Adrenal gland (tissue), 12 donors: ENCODE data around the gene RTL10. TPM values are rescaled to one million over a fixed set of nuclear protein-coding genes. Genes with fewer than 3 reads are reported as not detected.

Experiments
- DNase-seq, 7 donors: peaks; one replicate each; pipeline ENCODE4 v3.0.0-alpha.2; 2019 to 2020
- H3K27ac ChIP-seq, 5 donors: fragments of 200-600 bp; sonication (generic) in 4 of 5; 1 replicate in 3 of 5; 2 replicates in 2 of 5; pipeline versions ENCODE4 v1.5.1 to v1.8.0; 2016 to 2020; ENCODE audit warnings: mild to moderate bottlenecking in 1 of 5
- H3K27me3 ChIP-seq: fragments of 200-600 bp; 2 replicates; pipeline ENCODE4 v1.8.0; 2021
- H3K36me3 ChIP-seq, 2 donors: fragments of 200-600 bp; replicated peaks in 1 of 2; 1 replicate in 1 of 2; 2 replicates in 1 of 2; pipeline versions ENCODE4 v1.5.1 to v1.8.0; 2018 to 2022
- H3K4me1 ChIP-seq, 2 donors: fragments of 200-600 bp; replicated peaks in 1 of 2; 1 replicate in 1 of 2; 2 replicates in 1 of 2; pipeline versions ENCODE4 v1.5.1 to v1.8.0; 2018 to 2021
- H3K4me3 ChIP-seq, 4 donors: fragments of 200-600 bp; sonication (generic) in 3 of 4; one replicate each; pipeline ENCODE4 v1.5.1; 2016 to 2018
- H3K9me3 ChIP-seq, 3 donors: fragments of 200-600 bp; sonication (generic) in 1 of 3; replicated peaks in 1 of 3; 1 replicate in 2 of 3; 2 replicates in 1 of 3; pipeline versions ENCODE4 v1.5.1 to v1.8.0; 2016 to 2021
- POLR2A ChIP-seq, 2 donors: fragments of 450-650 bp; IDR thresholded peaks; one replicate each; pipeline ENCODE4 v1.6.1; 2017; ENCODE audit warnings: antibody characterized with exemption in 2 of 2, mild to moderate bottlenecking in 2 of 2, moderate library complexity in 1 of 2
- WGBS, 4 donors: extraction: QIAGEN DNeasy Blood & Tissue Kit in 2 of 4; methylation state at CpG; one replicate each; pipeline versions ENCODE4 v1.1.5 to v1.1.7; 2013 to 2017; 5-methylcytosine and 5-hydroxymethylcytosine counted together
- intact Hi-C, 2 donors: fragments of 100-400 bp; cut with DNase I; formaldehyde crosslinking; loops; one replicate each; pipeline versions ENCODE4 v1.14.1 to v1.15.0; 2022 to 2023
- polyA plus RNA-seq, 3 donors: library from polyadenylated mRNA; stranded (reverse); fragments of 200-250 nt in 2 of 3; fragments of 350-450 nt in 1 of 3; fragmentation: Illumina TruSeq in 1 of 3; extraction: RNeasy Lipid Tissue Mini Kit (QIAGEN cat#74804) in 1 of 3; gene quantifications; one replicate each; pipeline ENCODE4 v1.2.3, GENCODE V29; 2013 to 2014
- total RNA-seq, 9 donors: library from RNA; depleted of rRNA in 4 of 9; stranded (reverse); fragments of >200 nt in 4 of 9; fragments of 120-200 nt in 1 of 9; fragmentation: NEBNext Ultra II Directional in 1 of 9; extraction: Animal tissue kit (Norgen Biotek cat#: 25700) in 1 of 9; gene quantifications; one replicate each; pipeline versions ENCODE4 v1.1.0 to v1.2.4, GENCODE V29; 2013 to 2023
- TF ChIP-seq, protein P1 (sequence below), 6 experiments: fragments of 450-650 bp in 4 of 6; fragments of 200-600 bp in 2 of 6; sonication (generic) in 1 of 6; IDR thresholded peaks; 1 replicate in 5 of 6; 2 replicates in 1 of 6; pipeline versions ENCODE4 v1.5.1 to v1.8.0; 2016 to 2021; ENCODE audit warnings: antibody characterized with exemption in 6 of 6, mild to moderate bottlenecking in 2 of 6, moderate library complexity in 1 of 6
- donor health status: healthy with polysubstance abuse.
- donor health status: Bipolar disorder and iron deficiency.
- donor health status: DM: yes; HTN: yes; CAD: no.
- donor health status: DM: no; HTN: no; CAD: no.
- donor health status: DM: no; HTN: no; CAD: no.
- donor health status: DM: yes; HTN: yes; CAD: no.

The RTL10 gene
- total and polyA plus RNA-seq, 12 donors: 5.5 to 17.5 (median 11.7) TPM

- Histone ChIP-seq H3K36me3 (no peaks in the 10 kb centered on the region), H3K27ac (peak overlapping the region in 3 of 5 donors; percentile 13 to 89 (median 67)), H3K4me1 (peaks cover 0 to 8% of the 10 kb centered on the region in 2 donors), H3K9me3 (no peaks in the 10 kb centered on the region), H3K4me3 (no peak overlapping the region), H3K27me3 (no peaks in the 10 kb centered on the region)
- TF ChIP-seq, protein P1, sequence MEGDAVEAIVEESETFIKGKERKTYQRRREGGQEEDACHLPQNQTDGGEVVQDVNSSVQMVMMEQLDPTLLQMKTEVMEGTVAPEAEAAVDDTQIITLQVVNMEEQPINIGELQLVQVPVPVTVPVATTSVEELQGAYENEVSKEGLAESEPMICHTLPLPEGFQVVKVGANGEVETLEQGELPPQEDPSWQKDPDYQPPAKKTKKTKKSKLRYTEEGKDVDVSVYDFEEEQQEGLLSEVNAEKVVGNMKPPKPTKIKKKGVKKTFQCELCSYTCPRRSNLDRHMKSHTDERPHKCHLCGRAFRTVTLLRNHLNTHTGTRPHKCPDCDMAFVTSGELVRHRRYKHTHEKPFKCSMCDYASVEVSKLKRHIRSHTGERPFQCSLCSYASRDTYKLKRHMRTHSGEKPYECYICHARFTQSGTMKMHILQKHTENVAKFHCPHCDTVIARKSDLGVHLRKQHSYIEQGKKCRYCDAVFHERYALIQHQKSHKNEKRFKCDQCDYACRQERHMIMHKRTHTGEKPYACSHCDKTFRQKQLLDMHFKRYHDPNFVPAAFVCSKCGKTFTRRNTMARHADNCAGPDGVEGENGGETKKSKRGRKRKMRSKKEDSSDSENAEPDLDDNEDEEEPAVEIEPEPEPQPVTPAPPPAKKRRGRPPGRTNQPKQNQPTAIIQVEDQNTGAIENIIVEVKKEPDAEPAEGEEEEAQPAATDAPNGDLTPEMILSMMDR (IDR thresholded peaks at IDR 0.05): no peak
- TF ChIP-seq POLR2A (IDR thresholded peaks at IDR 0.05): no peak
- intact Hi-C loops: no loop called here
- WGBS, 4 donors: 75 to 87% (median 82%) methylated on average over 18 to 27 of the region's 27 CpGs
- no peak for DNase-seq
Measured at GRCh38 chr22:19843107-19843856, 11.4 kb downstream of the RTL10 start.

DNA sequence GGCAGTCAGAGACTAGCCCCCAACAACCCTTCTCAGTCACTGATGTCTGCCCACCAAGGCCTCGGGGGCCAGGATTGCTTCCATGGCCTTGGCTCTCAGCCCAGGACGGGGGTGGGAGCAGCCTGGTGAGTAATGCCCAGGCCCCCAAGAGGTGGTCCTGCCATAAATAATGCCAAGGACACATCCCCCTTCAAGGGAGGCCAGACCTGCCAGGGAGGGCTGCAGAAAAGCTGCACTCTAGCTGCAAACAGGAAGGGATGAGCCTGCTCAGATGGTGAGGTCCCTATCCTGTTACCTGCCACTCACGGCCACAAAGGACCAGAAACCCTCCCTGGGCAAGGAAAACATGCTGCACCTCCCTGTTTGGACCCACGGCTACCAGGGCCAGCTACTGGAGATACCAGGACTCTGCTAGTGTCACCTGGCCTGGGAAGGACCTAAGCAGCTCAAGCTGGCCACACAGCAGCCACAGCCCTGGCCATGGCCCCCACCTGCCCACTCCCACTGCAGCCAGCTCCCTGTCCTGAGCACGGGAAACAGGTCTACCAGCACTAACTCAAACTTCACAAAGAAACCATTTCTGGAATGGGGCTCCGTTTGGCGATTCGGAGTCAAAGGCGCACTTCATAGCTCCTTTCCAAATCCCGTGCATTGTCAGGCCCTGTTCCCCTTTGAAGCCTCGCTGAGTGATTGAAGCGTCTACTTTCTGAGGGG lies 12.1 kb downstream of the RTL10 start:
- Histone ChIP-seq H3K4me3 (no peak overlapping the region), H3K36me3 (no peaks in the 10 kb centered on the region), H3K4me1 (peaks cover 0 to 8% of the 10 kb centered on the region in 2 donors), H3K27ac (no peak overlapping the region), H3K9me3 (no peaks in the 10 kb centered on the region), H3K27me3 (no peaks in the 10 kb centered on the region)
- intact Hi-C loops: no loop called here
- WGBS, 4 donors: 75 to 89% (median 88%) methylated on average over 7 to 12 of the region's 12 CpGs
- TF ChIP-seq, protein P1 (IDR thresholded peaks at IDR 0.05): no peak
- TF ChIP-seq POLR2A (IDR thresholded peaks at IDR 0.05): no peak
- DNase-seq: no peak

GRCh38 chr22:19841641-19842392 lies 12.9 kb downstream of the RTL10 start:
- H3K4me3 ChIP-seq: no peak overlapping the region
- H3K27ac ChIP-seq: no peak overlapping the region
- no peaks in the 10 kb centered on the region for H3K27me3 ChIP-seq
- 83 to 95% (median 93%) methylated on average over 6 to 8 of the region's 8 CpGs for WGBS, 4 donors
- H3K9me3 ChIP-seq: no peaks in the 10 kb centered on the region
- no peak for TF ChIP-seq POLR2A (IDR thresholded peaks at IDR 0.05)
- TF ChIP-seq, protein P1 (IDR thresholded peaks at IDR 0.05): no peak
- intact Hi-C loops: no loop called here
- H3K36me3 ChIP-seq: no peaks in the 10 kb centered on the region
- H3K4me1 ChIP-seq: peaks cover 0 to 8% of the 10 kb centered on the region in 2 donors
- no peak for DNase-seq
